H1 (cell line): ENCODE results near the gene CLIP4. TPM values are rescaled to one million over a fixed set of nuclear protein-coding genes. Genes with fewer than 3 reads are reported as not detected.

ENCODE experiments used
- CTCF ChIA-PET: fragments of 300-600 bp; sonication (Branson Sonifier 250); formaldehyde crosslinking; loops from one replicate; lab custom pipeline; 2021; ENCODE audit not compliant: partially characterized antibody; lab: Charles Lee
- POLR2A ChIA-PET: fragments of 300-600 bp; sonication (Branson Sonifier 250); formaldehyde crosslinking; loops from one replicate; lab custom pipeline; 2021; ENCODE audit warnings: inconsistent platforms; ENCODE audit not compliant: partially characterized antibody; lab: Charles Lee
- DNase-seq, 2 experiments: peaks; one replicate each; pipeline versions ENCODE4 v3.0.0 to v3.0.0-alpha.2; 2010 to 2022; ENCODE audit warnings: low spot score in 2 of 2, low read depth in 1 of 2, mixed read lengths in 1 of 2
- FAIRE-seq: peaks from 2 replicates; lab custom pipeline; 2011; peaks lifted over from hg19 to GRCh38; lab: Jason Lieb, UNC
- H2AFZ ChIP-seq: 2 replicates; pipeline ENCODE4 v1.8.1; 2012; ENCODE audit warnings: low read length, inconsistent platforms
- H2AK5ac ChIP-seq: 2 replicates; pipeline ENCODE4 v1.6.1; 2013; ENCODE audit warnings: low read depth, low read length
- H2BK120ac ChIP-seq: replicated peaks from 2 replicates; pipeline ENCODE3; 2013; ENCODE audit warnings: low read depth, low read length, inconsistent platforms
- H2BK12ac ChIP-seq: 2 replicates; pipeline ENCODE4 v1.6.1; 2013; ENCODE audit warnings: low read depth, low read length
- H2BK15ac ChIP-seq: 2 replicates; pipeline ENCODE4 v1.6.1; 2013; ENCODE audit warnings: low read length
- H2BK20ac ChIP-seq: 2 replicates; pipeline ENCODE4 v1.6.1; 2013; ENCODE audit warnings: low read length
- H2BK5ac ChIP-seq: 2 replicates; pipeline ENCODE4 v1.6.1; 2013; ENCODE audit warnings: low read depth, low read length
- H3K14ac ChIP-seq: 2 replicates; pipeline ENCODE4 v1.6.1; 2013; ENCODE audit warnings: inconsistent platforms; ENCODE audit not compliant: insufficient read length
- H3K18ac ChIP-seq: 2 replicates; pipeline ENCODE4 v1.6.1; 2013; ENCODE audit warnings: low read length; ENCODE audit errors: extremely low read depth
- H3K23ac ChIP-seq: 2 replicates; pipeline ENCODE4 v1.6.1; 2013; ENCODE audit warnings: inconsistent platforms; ENCODE audit not compliant: insufficient read length
- H3K23me2 ChIP-seq: 2 replicates; pipeline ENCODE4 v1.6.1; 2013; ENCODE audit warnings: low read depth, low read length
- H3K27ac ChIP-seq: 2 replicates; pipeline ENCODE4 v1.6.1; 2011; ENCODE audit warnings: low read depth, low read length, inconsistent platforms
- H3K27me3 ChIP-seq, 4 experiments: replicated peaks in 1 of 4; 1 replicate in 1 of 4; 2 replicates in 3 of 4; pipeline versions ENCODE4 v1.6.1 to v1.8.1; 2011 to 2013; ENCODE audit warnings: low read length in 3 of 4, mild to moderate bottlenecking in 3 of 4, inconsistent platforms in 2 of 4, mixed read lengths in 2 of 4, moderate library complexity in 1 of 4; ENCODE audit not compliant: control insufficient read depth in 3 of 4, insufficient read depth in 3 of 4; ENCODE audit errors: extremely low read depth in 1 of 4
- H3K36me3 ChIP-seq, 4 experiments: 2 replicates each; pipeline versions ENCODE4 v1.6.1 to v1.8.1; 2011 to 2013; ENCODE audit warnings: mild to moderate bottlenecking in 4 of 4, low read length in 3 of 4, moderate library complexity in 2 of 4, control low read depth in 1 of 4, inconsistent platforms in 1 of 4; ENCODE audit not compliant: insufficient read depth in 4 of 4, control insufficient read depth in 2 of 4
- H3K4ac ChIP-seq: replicated peaks from 2 replicates; pipeline ENCODE3; 2013; ENCODE audit warnings: low read length, low read depth, mixed read lengths, inconsistent platforms; ENCODE audit not compliant: insufficient read length
- H3K4me1 ChIP-seq, 4 experiments: replicated peaks in 1 of 4; 1 replicate in 1 of 4; 2 replicates in 3 of 4; pipeline versions ENCODE4 v1.6.1 to v1.8.1; 2011 to 2013; ENCODE audit warnings: low read length in 3 of 4, inconsistent platforms in 2 of 4, mixed read lengths in 1 of 4; ENCODE audit not compliant: insufficient read depth in 4 of 4, control insufficient read depth in 3 of 4
- H3K4me2 ChIP-seq, 2 experiments: 2 replicates each; pipeline versions ENCODE4 v1.6.1 to v1.8.1; 2011 to 2013; ENCODE audit warnings: low read depth in 2 of 2, low read length in 2 of 2, control low read depth in 1 of 2, inconsistent platforms in 1 of 2, mild to moderate bottlenecking in 1 of 2; ENCODE audit not compliant: insufficient read depth in 1 of 2
- H3K4me3 ChIP-seq, 4 experiments: fragments of 200-600, 300-600 bp in 1 of 4; sonication (generic), shearing (Covaris generic), sonication (Bioruptor Twin) in 1 of 4; 2 replicates each; pipeline versions ENCODE4 v1.5.1 to v1.8.1; 2011 to 2016; ENCODE audit warnings: low read length in 4 of 4, low read depth in 3 of 4, control low read depth in 2 of 4, inconsistent platforms in 2 of 4, mild to moderate bottlenecking in 2 of 4, mixed read lengths in 1 of 4, moderate library complexity in 1 of 4; ENCODE audit not compliant: insufficient read depth in 2 of 4; ENCODE audit errors: extremely low read depth in 1 of 4
- H3K56ac ChIP-seq: replicated peaks from 2 replicates; pipeline ENCODE3; 2013; ENCODE audit warnings: low read depth, mild to moderate bottlenecking, mixed read lengths, low read length, inconsistent platforms; ENCODE audit not compliant: insufficient read length
- H3K79me1 ChIP-seq: 2 replicates; pipeline ENCODE4 v1.6.1; 2013; ENCODE audit warnings: low read depth, low read length, control low read depth
- H3K79me2 ChIP-seq, 2 experiments: 2 replicates each; pipeline versions ENCODE4 v1.6.1 to v1.8.1; 2012 to 2013; ENCODE audit warnings: low read length in 2 of 2, mild to moderate bottlenecking in 2 of 2, inconsistent platforms in 1 of 2; ENCODE audit not compliant: insufficient read depth in 2 of 2, control insufficient read depth in 1 of 2
- H3K9ac ChIP-seq, 4 experiments: replicated peaks in 1 of 4; 1 replicate in 1 of 4; 2 replicates in 3 of 4; pipeline versions ENCODE4 v1.6.1 to v1.8.1; 2011 to 2013; ENCODE audit warnings: low read depth in 3 of 4, low read length in 3 of 4, control low read depth in 2 of 4, mild to moderate bottlenecking in 2 of 4, moderate library complexity in 2 of 4, inconsistent platforms in 1 of 4; ENCODE audit errors: extremely low read depth in 1 of 4
- H3K9me3 ChIP-seq, 2 experiments: 2 replicates each; pipeline versions ENCODE4 v1.6.1 to v1.8.1; 2012 to 2013; ENCODE audit warnings: mild to moderate bottlenecking in 2 of 2, moderate library complexity in 2 of 2, control low read depth in 1 of 2, inconsistent platforms in 1 of 2, low read depth in 1 of 2, low read length in 1 of 2, mixed read lengths in 1 of 2; ENCODE audit not compliant: insufficient read depth in 2 of 2
- H4K20me1 ChIP-seq, 2 experiments: replicated peaks in 1 of 2; 2 replicates each; pipeline versions ENCODE3 to v1.8.1; 2011 to 2013; ENCODE audit warnings: inconsistent platforms in 2 of 2, low read length in 2 of 2, mild to moderate bottlenecking in 1 of 2; ENCODE audit not compliant: insufficient read depth in 2 of 2, control insufficient read depth in 1 of 2
- H4K5ac ChIP-seq: 2 replicates; pipeline ENCODE4 v1.6.1; 2013; ENCODE audit warnings: low read length, low read depth, mixed read lengths, inconsistent platforms; ENCODE audit not compliant: insufficient read length
- H4K8ac ChIP-seq: 2 replicates; pipeline ENCODE4 v1.8.0; 2013; ENCODE audit warnings: mild to moderate bottlenecking, moderate library complexity, low read length, inconsistent platforms; ENCODE audit not compliant: insufficient read depth; ENCODE audit errors: extremely low read depth
- H4K91ac ChIP-seq: replicated peaks from 2 replicates; pipeline ENCODE3; 2013; ENCODE audit warnings: low read length, mixed read lengths, inconsistent platforms; ENCODE audit not compliant: insufficient read length
- ASH2L ChIP-seq: fragments of 200-600, 300-600 bp; sonication (generic); IDR thresholded peaks from one replicate; pipeline ENCODE4 v1.7.1; 2017; ENCODE audit warnings: low read length
- BACH1 ChIP-seq: IDR thresholded peaks from 2 replicates; pipeline ENCODE4 v1.6.1; 2012; ENCODE audit warnings: low read length, improper control_type of control experiment
- CBX5 ChIP-seq: fragments of 300-800, 300-1000 bp; sonication (generic); IDR thresholded peaks from 2 replicates; pipeline ENCODE4 v1.7.1; 2016; ENCODE audit warnings: antibody characterized with exemption, low read length, low read depth
- POLR2A ChIP-seq, 2 experiments: IDR thresholded peaks; 1 replicate in 1 of 2; 2 replicates in 1 of 2; pipeline ENCODE4 v1.6.1; 2011; ENCODE audit warnings: low read depth in 2 of 2, low read length in 2 of 2, mild to moderate bottlenecking in 2 of 2; ENCODE audit errors: control extremely low read depth in 1 of 2
- WGBS, 2 experiments: shearing (Covaris generic) in 1 of 2; methylation state at CpG; one replicate each; pipeline versions ENCODE4 v1.1.6 to v1.1.7; 2013 to 2015; ENCODE audit warnings: low lambda C conversion rate in 2 of 2, mixed read lengths in 2 of 2, inconsistent platforms in 1 of 2, low coverage in 1 of 2, missing lambda C conversion rate in 1 of 2; ENCODE audit not compliant: insufficient replicate concordance in 2 of 2, insufficient coverage in 1 of 2, insufficient read length in 1 of 2; ENCODE audit errors: extremely low coverage in 1 of 2, missing lambda C conversion rate in 1 of 2; 5-methylcytosine and 5-hydroxymethylcytosine counted together
- polyA plus RNA-seq, 7 experiments: library from polyadenylated mRNA; depleted of rRNA in 3 of 7; stranded (reverse) in 5 of 7; unstranded in 2 of 7; fragments of >200 nt in 5 of 7; fragments of 200-250 nt in 2 of 7; gene quantifications; 1 replicate in 5 of 7; 2 replicates in 1 of 7; 4 replicates in 1 of 7; pipeline versions ENCODE4 v1.2.1 to v1.2.3, GENCODE V29; 2011 to 2013; ENCODE audit warnings: missing spikeins in 2 of 7, mixed read lengths in 2 of 7
- total RNA-seq: library from RNA; stranded (reverse); fragmentation: NEBNext Ultra II Directional; extraction: Animal tissue kit (Norgen Biotek cat#: 25700); gene quantifications from 2 replicates; pipeline ENCODE4 v1.2.1, GENCODE V29; 2021
- TF ChIP-seq, protein P1 (sequence below): IDR thresholded peaks from 2 replicates; pipeline ENCODE4 v1.6.1; 2012; ENCODE audit warnings: inconsistent platforms

The CLIP4 gene
- total and polyA plus RNA-seq, 2 of the 8 experiments (the other 6 are each of a cell fraction or from before 2014, with no cell fraction given): 0.08 to 0.09 TPM

DNA sequence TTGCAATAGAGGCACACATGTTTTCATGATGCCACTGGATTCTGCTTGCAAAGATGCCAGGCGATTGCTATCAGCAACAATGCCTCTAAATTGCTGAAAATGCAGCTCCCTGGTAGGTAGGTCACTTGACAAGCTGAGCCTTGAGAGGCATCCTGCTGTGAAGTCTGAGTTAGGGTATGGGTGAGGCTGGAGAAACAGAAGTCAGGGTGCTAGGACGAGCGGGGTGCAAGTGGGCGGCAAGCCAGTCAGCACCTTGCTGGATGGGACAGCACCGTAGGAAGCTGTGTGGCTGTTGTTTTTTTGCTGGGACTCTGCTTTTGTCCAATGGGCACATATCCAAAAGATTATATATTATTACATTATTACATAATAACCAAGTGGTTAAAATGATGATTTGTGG is 10.5 kb upstream of the CLIP4 start:
- Histone ChIP-seq H3K79me1 (no peaks in the 10 kb centered on the region), H3K56ac (no peak overlapping the region), H4K91ac (no peak overlapping the region), H3K79me2 (no peaks in the 10 kb centered on the region), H2BK120ac (no peak overlapping the region), H3K36me3 (no peaks in the 10 kb centered on the region), H3K4me1 (no peaks in the 10 kb centered on the region), H3K4ac (no peak overlapping the region), H3K14ac (no peak overlapping the region), H3K4me3 (no peak overlapping the region), H3K18ac (no peak overlapping the region), H2BK12ac (no peak overlapping the region), H2AK5ac (no peak overlapping the region), H3K4me2 (no peak overlapping the region), H4K8ac (no peak overlapping the region), H3K23me2 (no peaks in the 10 kb centered on the region), H2AFZ (no peak overlapping the region), H3K23ac (no peak overlapping the region), H2BK20ac (no peak overlapping the region), H4K20me1 (no peaks in the 10 kb centered on the region), H3K27me3 (no peaks in the 10 kb centered on the region), H2BK15ac (no peak overlapping the region), H2BK5ac (no peak overlapping the region), H3K9me3 (peaks cover 3 to 6% of the 10 kb centered on the region in 2 experiments; a peak in 2 of 4 replicates), H4K5ac (no peak overlapping the region), H3K9ac (no peak overlapping the region), H3K27ac (no peak overlapping the region)
- DNase-seq (no peak), FAIRE-seq (no peak)
- CTCF ChIA-PET: interaction anchor here (0.6 to 1.7 kb wide), 3 partner anchors 9 to 490 kb away, joined by 3 to 4 read pairs (median 3); no protein-coding TSS in a partner anchor
- whole genome bisulfite sequencing, 2 experiments: 94% methylated on average over 5 of the region's 5 CpGs; no CpG with 5 or more reads in 1 of the 2 experiments
- POLR2A ChIA-PET: no interaction called here
- TF ChIP-seq, protein P1, sequence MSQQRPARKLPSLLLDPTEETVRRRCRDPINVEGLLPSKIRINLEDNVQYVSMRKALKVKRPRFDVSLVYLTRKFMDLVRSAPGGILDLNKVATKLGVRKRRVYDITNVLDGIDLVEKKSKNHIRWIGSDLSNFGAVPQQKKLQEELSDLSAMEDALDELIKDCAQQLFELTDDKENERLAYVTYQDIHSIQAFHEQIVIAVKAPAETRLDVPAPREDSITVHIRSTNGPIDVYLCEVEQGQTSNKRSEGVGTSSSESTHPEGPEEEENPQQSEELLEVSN: no peak
- TF ChIP-seq POLR2A (IDR thresholded peaks at IDR 0.05; ENCODE audit: control extremely low read depth in 1 of 2, low read depth in 2 of 2, low read length in 2 of 2): no peak
- TF ChIP-seq ASH2L: no peak
- TF ChIP-seq CBX5: no peak
- no peak for TF ChIP-seq BACH1
